Stimulated activated CD8-positive, alpha-beta memory T cell treated with anti-CD3 and anti-CD28 coated beads, Interleukin-4, amount 100 ng/mL, for 4 hours (primary cell): Measurements from ENCODE around the gene SLC2A3.
"Not testable (repeated sequence)": the region's sequence is repeated elsewhere in the genome, so short reads cannot be mapped to it uniquely, and the experiment has no call there.

Experiments used
- DNase-seq, 2 donors: peaks; one replicate each; pipeline ENCODE4 v3.0.0-alpha.2; 2020; ENCODE audit warnings: low read depth in 2 of 2, low spot score in 1 of 2

Gene SLC2A3

DNA sequence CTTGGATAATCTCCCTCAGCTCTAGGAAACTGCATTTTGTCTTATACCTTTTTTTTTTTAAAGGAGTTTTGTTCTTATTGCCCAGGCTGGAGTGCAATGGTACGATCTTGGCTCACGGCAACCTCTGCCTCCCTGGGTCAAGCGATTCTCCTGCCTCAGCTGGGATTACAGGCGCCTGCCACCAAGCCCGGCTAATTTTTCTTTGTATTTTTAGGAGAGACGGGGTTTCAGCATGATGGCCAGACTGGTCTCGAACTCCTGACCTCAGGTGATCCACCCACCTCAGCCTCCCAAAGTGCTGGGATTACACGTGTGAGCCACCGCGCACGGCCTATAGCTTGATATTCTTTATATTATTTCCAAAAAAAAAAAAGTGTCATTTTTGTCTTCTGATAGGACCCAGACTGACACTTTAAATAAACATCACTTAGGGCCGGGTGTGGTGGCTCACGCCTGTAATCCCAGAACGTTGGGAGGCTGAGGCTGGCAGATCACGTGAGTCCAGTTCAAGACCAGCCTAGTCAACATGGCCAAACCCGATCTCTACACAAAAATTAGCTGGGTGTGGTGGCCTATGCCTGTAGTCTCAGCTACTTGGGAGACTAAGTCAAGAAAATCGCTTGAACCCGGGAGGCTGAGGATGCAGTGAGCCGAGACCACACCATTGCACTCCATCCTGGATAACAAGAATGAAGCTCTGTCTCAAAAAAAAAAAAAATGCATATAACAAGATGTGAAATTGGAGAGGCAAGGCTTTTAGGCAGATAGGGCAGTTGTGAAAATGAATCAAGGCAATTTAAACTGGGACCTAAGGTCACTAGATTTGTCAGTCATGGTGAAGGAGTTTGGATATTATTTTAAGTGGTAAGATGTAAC is 18.4 kb downstream of the SLC2A3 start:
- no peak for DNase-seq

GRCh38 chr12:7916936-7917335 is 19.1 kb downstream of the SLC2A3 start:
- DNase-seq, result no peak

- DNase-seq, result no peak
Observed at GRCh38 chr12:7915661-7916403, 20.2 kb downstream of the SLC2A3 start.

- DNase-seq, result not testable (repeated sequence)
Observed at GRCh38 chr12:7910106-7910505, 25.9 kb downstream of the SLC2A3 start.

DNA sequence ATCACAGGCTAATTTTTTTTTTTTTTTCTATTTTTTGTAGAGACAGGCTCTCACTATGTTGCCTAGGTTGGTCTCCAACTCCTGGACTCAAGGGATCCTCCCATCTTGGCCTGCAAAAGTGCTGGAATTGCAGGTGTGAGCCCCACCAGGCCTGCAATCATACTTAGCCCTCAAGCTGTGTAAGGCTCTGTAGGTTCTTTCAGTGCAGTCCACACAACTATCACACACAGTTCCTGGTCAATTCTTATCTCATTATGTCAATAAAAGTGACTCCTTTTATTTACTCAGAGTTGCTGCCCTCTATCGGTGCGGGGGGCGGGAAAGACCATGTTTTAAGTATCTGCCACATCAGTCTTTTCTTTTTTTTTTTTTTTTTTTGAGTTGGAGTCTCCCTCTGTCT is 29.0 kb downstream of the SLC2A3 start:
- no peak for DNase-seq

GRCh38 chr12:7906303-7906702 is 29.7 kb downstream of the SLC2A3 start:
- not testable (repeated sequence) for DNase-seq

- not testable (repeated sequence) for DNase-seq
Observed at GRCh38 chr12:7905600-7906125, 30.3 kb downstream of the SLC2A3 start.

GRCh38 chr12:7905071-7905470 is 30.9 kb downstream of the SLC2A3 start:
- no peak for DNase-seq

DNA sequence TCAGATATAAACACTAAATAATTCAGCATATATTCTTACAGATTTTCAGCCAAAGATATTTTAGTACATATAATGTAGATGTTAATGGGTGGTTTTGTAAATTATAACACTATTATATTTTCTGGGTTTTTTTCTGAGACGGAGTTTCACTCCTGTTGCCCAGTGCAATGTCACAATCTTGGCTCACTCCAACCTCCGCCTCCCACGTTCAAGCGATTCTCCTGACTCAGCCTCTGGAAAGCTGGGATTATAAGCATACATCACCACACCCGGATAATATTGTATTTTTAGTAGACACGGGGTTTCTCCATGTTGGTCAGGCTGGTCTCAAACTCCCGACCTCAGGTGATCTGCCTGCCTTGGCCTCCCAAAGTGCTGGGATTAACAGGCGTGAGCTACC is 33.6 kb downstream of the SLC2A3 start:
- not testable (repeated sequence) for DNase-seq

GRCh38 chr12:7899755-7900154 is 36.2 kb downstream of the SLC2A3 start:
- DNase-seq, result no peak

GRCh38 chr12:7896726-7897125 is 39.3 kb downstream of the SLC2A3 start:
- DNase-seq, result not testable (repeated sequence)

DNA sequence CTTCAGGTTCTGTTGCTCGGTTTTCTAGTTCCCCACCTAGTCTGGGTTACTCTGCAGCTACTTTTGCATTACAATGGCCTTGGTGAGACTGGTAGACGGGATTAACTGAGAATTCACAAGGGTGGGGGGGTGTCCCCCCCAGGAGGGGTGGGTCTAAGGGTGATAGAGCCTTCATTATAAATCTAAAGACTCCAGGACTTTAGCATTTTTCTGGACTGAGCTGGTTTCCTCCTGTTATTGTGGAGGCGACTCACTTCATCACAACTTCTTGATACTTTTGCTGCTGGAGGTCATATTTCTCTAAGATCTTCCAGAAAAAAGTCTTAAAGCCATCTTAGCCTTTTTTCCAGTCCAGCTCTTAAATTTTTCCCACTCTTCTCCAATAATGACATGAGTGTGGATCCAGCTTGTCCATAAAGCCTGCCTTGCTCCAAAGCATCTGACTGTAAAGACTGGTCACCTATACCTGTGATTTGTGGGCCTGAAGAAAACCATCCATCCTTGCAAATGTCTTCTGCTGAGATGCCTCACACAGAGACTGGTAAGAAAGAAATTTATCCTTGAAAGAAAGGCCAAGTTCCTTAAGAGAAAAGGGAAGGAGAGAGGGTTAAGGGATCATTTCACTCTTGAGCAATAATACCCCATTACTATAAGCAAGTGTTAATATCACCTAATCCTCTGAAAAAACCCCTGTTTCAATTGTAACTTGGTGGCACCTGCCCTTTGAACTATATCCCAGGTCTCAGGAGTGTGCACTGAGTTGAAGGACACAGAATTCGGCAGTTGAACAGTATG is 43.6 kb downstream of the SLC2A3 start:
- DNase-seq, result no peak

DNA sequence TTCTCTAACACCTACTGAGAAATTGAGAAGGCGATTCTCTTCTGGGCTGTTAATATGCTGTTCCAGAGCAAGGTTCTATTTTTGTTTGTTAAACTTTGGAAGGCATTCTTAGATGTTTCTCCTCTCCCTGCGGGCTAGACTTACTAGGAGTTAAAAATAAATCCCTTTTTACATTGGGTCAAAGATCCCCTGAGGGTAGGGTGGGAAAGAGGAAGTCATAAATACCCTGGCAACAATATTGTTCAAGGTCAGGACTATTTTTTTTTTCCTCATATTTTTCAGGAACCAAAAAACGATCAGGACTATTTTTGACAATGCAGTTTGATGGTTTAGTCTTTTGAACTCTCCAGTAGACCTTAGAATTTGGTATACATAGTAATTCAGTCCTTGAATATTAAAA is 51.3 kb downstream of the SLC2A3 start:
- DNase-seq, result no peak

GRCh38 chr12:7881736-7882120 is 54.3 kb downstream of the SLC2A3 start:
- DNase-seq, result not testable (repeated sequence)

DNA sequence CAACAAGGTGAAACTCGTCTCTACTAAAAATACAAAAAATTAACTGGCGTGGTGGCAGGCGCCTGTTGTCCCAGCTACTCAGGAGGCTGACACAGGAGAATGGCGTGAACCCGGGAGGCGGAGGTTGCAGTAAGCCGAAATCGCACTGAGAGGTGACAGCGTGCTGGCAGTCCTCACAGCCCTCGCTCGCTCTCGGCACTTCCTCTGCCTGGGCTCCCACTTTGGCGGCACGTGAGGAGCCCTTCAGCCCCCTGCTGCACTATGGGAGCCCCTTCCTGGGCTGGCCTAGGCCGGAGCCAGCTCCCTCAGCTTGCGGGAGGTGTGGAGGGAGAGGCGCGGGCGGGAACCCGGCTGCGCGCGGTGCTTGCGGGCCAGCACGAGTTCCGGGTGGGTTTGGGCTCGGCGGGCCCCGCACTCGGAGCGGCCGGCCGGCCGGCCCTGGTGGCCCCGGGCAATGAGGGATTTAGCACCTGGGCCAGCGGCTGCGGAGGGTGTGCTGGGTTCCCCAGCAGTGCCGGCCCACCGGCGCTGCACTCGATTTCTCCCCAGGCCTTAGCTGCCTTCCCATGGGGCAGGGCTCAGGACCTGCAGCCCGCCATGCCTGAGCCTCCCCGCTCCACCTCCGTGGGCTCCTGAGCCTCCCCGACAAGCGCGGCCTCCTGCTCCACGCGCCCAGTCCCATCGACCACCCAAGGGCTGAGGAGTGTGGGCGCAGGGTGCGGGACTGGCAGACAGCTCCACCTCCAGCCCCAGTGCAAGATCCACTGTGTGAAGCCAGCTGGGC is 54.8 kb downstream of the SLC2A3 start:
- DNase-seq, result not testable (repeated sequence)

- no peak for DNase-seq
Observed at GRCh38 chr12:7879246-7879645, 56.7 kb downstream of the SLC2A3 start.

GRCh38 chr12:7877420-7877819 is 58.6 kb downstream of the SLC2A3 start:
- no peak for DNase-seq

- no peak for DNase-seq
Observed at GRCh38 chr12:7872566-7873319, 63.2 kb downstream of the SLC2A3 start, which contains the start of gene SLC2A14. Gene SLC2A14, minus strand, starts transcription at chr12:7872915. Its CDS starts 3,035 bp downstream, at chr12:7869880.

- DNase-seq, result no peak
Observed at GRCh38 chr12:7870335-7870734, 65.7 kb downstream of the SLC2A3 start.
